Parathyroid adenoma (tissue), 2 donors: ENCODE measurements around the gene FAM120B.

Experiments
- H2AFZ ChIP-seq: fragments of 300-600 bp; sonication (generic); one replicate; pipeline ENCODE4 v1.7.0; 2017; ENCODE audit warnings: antibody characterized with exemption, mild to moderate bottlenecking
- H3K27ac ChIP-seq: fragments of 300-600 bp; sonication (generic); one replicate; pipeline ENCODE4 v1.7.0; 2017
- H3K27me3 ChIP-seq: fragments of 300-600 bp; sonication (generic); one replicate; pipeline ENCODE4 v1.7.0; 2017; ENCODE audit warnings: low read length; ENCODE audit not compliant: control insufficient read depth, insufficient read depth
- H3K36me3 ChIP-seq: fragments of 300-600 bp; sonication (generic); one replicate; pipeline ENCODE4 v1.7.0; 2017; ENCODE audit warnings: low read length; ENCODE audit not compliant: control insufficient read depth, insufficient read depth
- H3K4me1 ChIP-seq: fragments of 300-600 bp; sonication (generic); one replicate; pipeline ENCODE4 v1.7.0; 2017; ENCODE audit warnings: control low read depth
- H3K4me2 ChIP-seq: fragments of 300-600 bp; sonication (generic); one replicate; pipeline ENCODE4 v1.7.0; 2017; ENCODE audit warnings: low read length
- H3K4me3 ChIP-seq: fragments of 300-600 bp; sonication (generic); one replicate; pipeline ENCODE4 v1.7.0; 2017; ENCODE audit warnings: low read depth, low read length
- H3K79me2 ChIP-seq: fragments of 300-600 bp; sonication (generic); one replicate; pipeline ENCODE4 v1.7.0; 2017; ENCODE audit warnings: control low read depth
- H3K9ac ChIP-seq: fragments of 300-600 bp; sonication (generic); one replicate; pipeline ENCODE4 v1.7.0; 2017; ENCODE audit warnings: mild to moderate bottlenecking
- H3K9me3 ChIP-seq: fragments of 300-600 bp; sonication (generic); one replicate; pipeline ENCODE4 v1.7.0; 2017; ENCODE audit warnings: low read length; ENCODE audit not compliant: control insufficient read depth
- TF ChIP-seq, protein P1 (sequence below): fragments of 300-600 bp; sonication (generic); IDR thresholded peaks from one replicate; pipeline ENCODE4 v1.7.0; 2017; ENCODE audit warnings: antibody characterized with exemption, mild to moderate bottlenecking
- donor health status: primary hyperparathyroidism.

The FAM120B gene

GRCh38 chr6:170288852-170289179 is 17.7 kb upstream of the FAM120B start:
- TF ChIP-seq, protein P1, sequence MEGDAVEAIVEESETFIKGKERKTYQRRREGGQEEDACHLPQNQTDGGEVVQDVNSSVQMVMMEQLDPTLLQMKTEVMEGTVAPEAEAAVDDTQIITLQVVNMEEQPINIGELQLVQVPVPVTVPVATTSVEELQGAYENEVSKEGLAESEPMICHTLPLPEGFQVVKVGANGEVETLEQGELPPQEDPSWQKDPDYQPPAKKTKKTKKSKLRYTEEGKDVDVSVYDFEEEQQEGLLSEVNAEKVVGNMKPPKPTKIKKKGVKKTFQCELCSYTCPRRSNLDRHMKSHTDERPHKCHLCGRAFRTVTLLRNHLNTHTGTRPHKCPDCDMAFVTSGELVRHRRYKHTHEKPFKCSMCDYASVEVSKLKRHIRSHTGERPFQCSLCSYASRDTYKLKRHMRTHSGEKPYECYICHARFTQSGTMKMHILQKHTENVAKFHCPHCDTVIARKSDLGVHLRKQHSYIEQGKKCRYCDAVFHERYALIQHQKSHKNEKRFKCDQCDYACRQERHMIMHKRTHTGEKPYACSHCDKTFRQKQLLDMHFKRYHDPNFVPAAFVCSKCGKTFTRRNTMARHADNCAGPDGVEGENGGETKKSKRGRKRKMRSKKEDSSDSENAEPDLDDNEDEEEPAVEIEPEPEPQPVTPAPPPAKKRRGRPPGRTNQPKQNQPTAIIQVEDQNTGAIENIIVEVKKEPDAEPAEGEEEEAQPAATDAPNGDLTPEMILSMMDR, result no peak
- Histone ChIP-seq H3K27ac (no peak overlapping the region), H2AFZ (peak overlapping the region; percentile 49), H3K27me3 (no peaks in the 10 kb centered on the region), H3K4me3 (peak overlapping the region; percentile 47), H3K9ac (no peak overlapping the region), H3K4me2 (peak overlapping the region; percentile 91), H3K9me3 (no peaks in the 10 kb centered on the region), H3K4me1 (peaks cover 9% of the 10 kb centered on the region), H3K79me2 (no peaks in the 10 kb centered on the region), H3K36me3 (no peaks in the 10 kb centered on the region)

DNA sequence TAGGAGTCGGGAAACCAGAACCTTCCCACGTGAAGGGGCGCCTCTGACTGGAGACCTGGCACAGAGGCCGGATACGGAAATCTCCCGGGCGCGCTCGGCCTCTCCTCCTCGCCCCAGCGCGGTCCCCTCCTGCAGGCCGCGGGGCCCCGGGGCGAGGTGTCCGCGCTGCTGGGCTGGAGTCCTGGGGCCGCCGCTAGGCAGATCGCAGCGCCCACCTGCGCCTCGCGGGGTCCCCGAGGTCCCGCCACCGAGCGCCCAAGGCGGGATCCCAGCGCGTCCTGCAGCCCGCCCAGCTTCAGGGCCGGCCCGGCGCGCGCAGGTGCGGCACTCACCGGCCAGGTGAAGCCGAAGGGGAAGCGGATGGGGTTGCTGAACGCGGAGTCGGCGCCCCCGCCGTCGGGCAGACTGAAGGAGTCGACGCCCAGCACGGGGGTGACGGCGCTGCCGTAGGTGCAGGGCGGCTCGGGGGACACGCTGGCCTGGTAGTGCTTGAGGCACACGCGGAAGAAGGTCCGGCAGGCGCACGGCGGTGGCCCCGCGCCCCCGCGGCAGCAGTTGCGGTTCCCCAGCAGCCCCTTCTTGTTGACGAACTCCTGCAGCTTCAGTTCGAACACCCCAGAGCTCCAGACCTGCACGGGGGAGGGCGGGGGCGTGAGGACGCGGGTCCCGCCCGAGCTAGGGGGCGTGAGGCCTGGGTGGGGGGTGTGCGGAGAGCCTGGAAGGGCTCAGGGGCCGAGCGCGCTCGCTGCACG is 17.2 kb upstream of the FAM120B start:
- H3K4me3 ChIP-seq, result peak overlapping the region; percentile 47
- no peaks in the 10 kb centered on the region for H3K27me3 ChIP-seq
- no peak overlapping the region for H3K27ac ChIP-seq
- H3K9ac ChIP-seq, result no peak overlapping the region
- peak overlapping the region; percentile 49 for H2AFZ ChIP-seq
- no peaks in the 10 kb centered on the region for H3K36me3 ChIP-seq
- H3K79me2 ChIP-seq, result no peaks in the 10 kb centered on the region
- H3K9me3 ChIP-seq, result no peaks in the 10 kb centered on the region
- TF ChIP-seq, protein P1, result no peak
- H3K4me1 ChIP-seq, result peaks cover 9% of the 10 kb centered on the region
- peak overlapping the region; percentile 91 for H3K4me2 ChIP-seq

DNA sequence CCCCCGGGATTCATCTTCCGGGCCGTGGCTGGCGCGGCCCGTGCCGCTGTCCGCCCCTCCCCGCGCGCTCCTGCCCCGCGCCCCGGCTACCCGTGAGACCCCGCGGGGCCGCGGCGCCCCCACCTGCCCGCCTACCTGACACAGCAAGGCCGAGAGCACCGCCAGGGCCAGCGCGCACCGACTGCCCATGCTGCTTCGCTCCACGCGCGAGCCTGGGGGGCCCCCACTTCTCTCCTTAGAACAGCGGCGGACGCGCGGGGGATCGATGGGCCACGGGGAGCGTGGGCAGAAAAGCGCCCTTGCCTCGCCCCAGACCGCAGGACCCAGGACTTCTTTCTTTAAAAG is 16.6 kb upstream of the FAM120B start:
- Histone ChIP-seq H3K4me3 (peak overlapping the region; percentile 65), H3K4me2 (peak overlapping the region; percentile 91), H2AFZ (peak overlapping the region; percentile 85), H3K27ac (peak overlapping the region; percentile 58), H3K9ac (no peak overlapping the region), H3K27me3 (peaks cover 4% of the 10 kb centered on the region), H3K79me2 (no peaks in the 10 kb centered on the region), H3K36me3 (no peaks in the 10 kb centered on the region), H3K9me3 (no peaks in the 10 kb centered on the region), H3K4me1 (peaks cover 9% of the 10 kb centered on the region)
- TF ChIP-seq, protein P1, result no peak

- TF ChIP-seq, protein P1, result no peak
- no peak within 1 kb of the TSS for H3K9ac ChIP-seq
- no peaks in the 10 kb centered on the region for H3K9me3 ChIP-seq
- peak within 1 kb of the TSS; percentile 65 for H3K4me3 ChIP-seq
- no peaks in the 10 kb centered on the region for H3K79me2 ChIP-seq
- H3K36me3 ChIP-seq, result no peaks in the 10 kb centered on the region
- H3K4me1 ChIP-seq, result peaks cover 12% of the 10 kb centered on the region
- H2AFZ ChIP-seq, result peak within 1 kb of the TSS; percentile 85
- H3K4me2 ChIP-seq, result peak within 1 kb of the TSS; percentile 91
- peaks cover 7% of the 10 kb centered on the region for H3K27me3 ChIP-seq
- peak within 1 kb of the TSS; percentile 58 for H3K27ac ChIP-seq
Measured at GRCh38 chr6:170290296-170291128, 16.0 kb upstream of the FAM120B start, which contains the start of gene DLL1. TSS of gene DLL1 (minus strand) at chr6:170291078. CDS start at chr6:170290139, 939 bp downstream.
